DND-41 (cell line): Measurements from ENCODE around the gene SCRN3.

Experiments used
- ATAC-seq: fragments of 200-7000 bp; cut with Tn5 transposase; 3 replicates; pipeline ENCODE4 v1.9.1; 2021; ENCODE audit warnings: low read depth; ENCODE audit not compliant: insufficient read depth
- DNase-seq: peaks from one replicate; pipeline ENCODE4 v3.0.0-alpha.2; 2020
- H2AFZ ChIP-seq: 2 replicates; pipeline ENCODE4 v1.6.0; 2012; ENCODE audit warnings: low read depth, low read length
- H3K27ac ChIP-seq: 2 replicates; pipeline ENCODE4 v1.5.1; 2012; ENCODE audit warnings: low read length, inconsistent platforms
- H3K27me3 ChIP-seq: fragments of 200-600 bp; sonication (generic); 2 replicates; pipeline ENCODE4 v1.6.0; 2012; ENCODE audit warnings: low read length, mild to moderate bottlenecking, inconsistent platforms; ENCODE audit not compliant: insufficient read depth, poor library complexity
- H3K36me3 ChIP-seq: 2 replicates; pipeline ENCODE4 v1.5.1; 2012; ENCODE audit warnings: low read length, inconsistent platforms; ENCODE audit not compliant: insufficient read depth
- H3K4me1 ChIP-seq: 2 replicates; pipeline ENCODE4 v1.5.1; 2012; ENCODE audit warnings: mild to moderate bottlenecking, low read length; ENCODE audit not compliant: insufficient read depth
- H3K4me2 ChIP-seq: 2 replicates; pipeline ENCODE4 v1.6.0; 2012; ENCODE audit warnings: mild to moderate bottlenecking, moderate library complexity, low read length, inconsistent platforms; ENCODE audit not compliant: insufficient read depth
- H3K4me3 ChIP-seq, 2 experiments: fragments of 200-600 bp in 1 of 2; shearing (Covaris generic) in 1 of 2; 2 replicates each; pipeline ENCODE4 v1.5.1; 2012 to 2016; ENCODE audit warnings: inconsistent platforms in 2 of 2, low read length in 2 of 2, mild to moderate bottlenecking in 2 of 2, low read depth in 1 of 2, moderate library complexity in 1 of 2
- H3K79me2 ChIP-seq: 2 replicates; pipeline ENCODE4 v1.6.0; 2012; ENCODE audit warnings: low read length, inconsistent platforms; ENCODE audit not compliant: insufficient read depth
- H3K9ac ChIP-seq: 2 replicates; pipeline ENCODE4 v1.6.0; 2012; ENCODE audit warnings: low read depth, mild to moderate bottlenecking, inconsistent platforms, low read length, moderate library complexity
- H3K9me3 ChIP-seq: 2 replicates; pipeline ENCODE4 v1.5.1; 2012; ENCODE audit warnings: low read length, moderate library complexity, mild to moderate bottlenecking, inconsistent platforms; ENCODE audit not compliant: insufficient read depth, severe bottlenecking
- H4K20me1 ChIP-seq: 2 replicates; pipeline ENCODE4 v1.6.0; 2012; ENCODE audit warnings: low read length; ENCODE audit not compliant: insufficient read depth
- CTCF ChIP-seq: IDR thresholded peaks from 2 replicates; pipeline ENCODE4 v1.5.1; 2012; ENCODE audit warnings: borderline replicate concordance, low read length, moderate library complexity, mild to moderate bottlenecking; ENCODE audit not compliant: poor library complexity, severe bottlenecking; ENCODE audit errors: extremely low read depth
- EZH2 ChIP-seq: IDR thresholded peaks from 3 replicates; pipeline ENCODE4 v1.6.1; 2012; ENCODE audit warnings: borderline replicate concordance, low read depth, mild to moderate bottlenecking, moderate library complexity, low read length, inconsistent platforms; ENCODE audit not compliant: severe bottlenecking

The SCRN3 gene

GRCh38 chr2:174442546-174443510 is 47.3 kb downstream of the SCRN3 start:
- TF ChIP-seq EZH2: no peak
- no peak for TF ChIP-seq CTCF
- DNase-seq: no peak
- Histone ChIP-seq H3K27ac (no peak overlapping the region), H3K4me1 (no peaks in the 10 kb centered on the region), H3K79me2 (no peaks in the 10 kb centered on the region), H2AFZ (no peak overlapping the region), H3K9me3 (no peaks in the 10 kb centered on the region), H3K4me3 (no peak overlapping the region), H4K20me1 (no peaks in the 10 kb centered on the region), H3K27me3 (no peaks in the 10 kb centered on the region), H3K36me3 (no peaks in the 10 kb centered on the region), H3K4me2 (no peak overlapping the region), H3K9ac (no peak overlapping the region)
- ATAC-seq: no peak

GRCh38 chr2:174444761-174445160 is 49.2 kb downstream of the SCRN3 start:
- no peaks in the 10 kb centered on the region for H3K27me3 ChIP-seq
- H3K79me2 ChIP-seq: no peaks in the 10 kb centered on the region
- no peak overlapping the region for H3K4me3 ChIP-seq

GRCh38 chr2:174445248-174445647 is 49.7 kb downstream of the SCRN3 start:
- no peak overlapping the region for H3K4me2 ChIP-seq
- no peaks in the 10 kb centered on the region for H3K79me2 ChIP-seq
- TF ChIP-seq CTCF (no peak), EZH2 (no peak)
- H3K4me1 ChIP-seq: no peaks in the 10 kb centered on the region
- H3K27ac ChIP-seq: no peak overlapping the region
- H3K9ac ChIP-seq: no peak overlapping the region
- H2AFZ ChIP-seq: no peak overlapping the region
- no peak overlapping the region for H3K4me3 ChIP-seq
- DNase-seq (no peak), ATAC-seq (no peak)
- no peaks in the 10 kb centered on the region for H4K20me1 ChIP-seq
- H3K36me3 ChIP-seq: no peaks in the 10 kb centered on the region
- no peaks in the 10 kb centered on the region for H3K27me3 ChIP-seq
- H3K9me3 ChIP-seq: no peaks in the 10 kb centered on the region

More at GRCh38 chr2:174444761-174445160, 49.2 kb downstream of the SCRN3 start:
- Histone ChIP-seq H3K4me1 (no peaks in the 10 kb centered on the region), H3K9me3 (no peaks in the 10 kb centered on the region), H4K20me1 (no peaks in the 10 kb centered on the region), H3K4me2 (no peak overlapping the region), H3K9ac (no peak overlapping the region), H2AFZ (no peak overlapping the region), H3K27ac (no peak overlapping the region), H3K36me3 (no peaks in the 10 kb centered on the region)
- no peak for TF ChIP-seq CTCF
- TF ChIP-seq EZH2: no peak
- DNase-seq: no peak
- ATAC-seq: no peak
